ENCODE results near the gene AKT2. TPM values are rescaled to one million over a fixed set of nuclear protein-coding genes. Genes with fewer than 3 reads are reported as not detected.

AKT2 gene
- total RNA-seq, 1 donor from 2014 or later: 85.1 TPM

DNA sequence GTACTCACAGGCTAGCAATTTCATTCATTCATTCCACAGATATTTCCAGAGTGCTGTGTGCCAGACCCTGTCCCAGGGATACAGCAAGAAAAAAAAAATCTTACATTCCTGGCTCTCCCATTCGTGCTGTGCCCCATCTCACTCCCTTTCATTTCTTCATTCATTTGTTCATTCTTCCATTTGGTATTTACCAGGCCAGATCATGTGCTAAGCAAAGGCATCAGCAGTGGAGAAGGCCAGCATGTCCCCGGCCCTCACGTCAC lies 91.6 kb downstream of the AKT2 start:
- Mint-ChIP-seq H3K36me3 (peaks cover 2% of the 10 kb centered on the region), H3K27me3 (ENCODE audit: insufficient read depth, low read depth) (peaks cover 3% of the 10 kb centered on the region), H3K4me3 (peak overlapping the region; percentile 50), H3K27ac (no peak overlapping the region), H3K4me1 (peaks cover 23% of the 10 kb centered on the region), H3K9me3 (no peaks in the 10 kb centered on the region)
- H3K36me3 ChIP-seq: no peaks in the 10 kb centered on the region
- no peaks in the 10 kb centered on the region for H3K4me1 ChIP-seq
- no peak overlapping the region for H3K9ac ChIP-seq
- no peak overlapping the region for H2AFZ ChIP-seq (replicated peaks)
- no peaks in the 10 kb centered on the region for H3K79me2 ChIP-seq (ENCODE audit: low read depth)
- no peaks in the 10 kb centered on the region for H3K9me3 ChIP-seq (ENCODE audit: low read depth)
- TF ChIP-seq, protein P1, sequence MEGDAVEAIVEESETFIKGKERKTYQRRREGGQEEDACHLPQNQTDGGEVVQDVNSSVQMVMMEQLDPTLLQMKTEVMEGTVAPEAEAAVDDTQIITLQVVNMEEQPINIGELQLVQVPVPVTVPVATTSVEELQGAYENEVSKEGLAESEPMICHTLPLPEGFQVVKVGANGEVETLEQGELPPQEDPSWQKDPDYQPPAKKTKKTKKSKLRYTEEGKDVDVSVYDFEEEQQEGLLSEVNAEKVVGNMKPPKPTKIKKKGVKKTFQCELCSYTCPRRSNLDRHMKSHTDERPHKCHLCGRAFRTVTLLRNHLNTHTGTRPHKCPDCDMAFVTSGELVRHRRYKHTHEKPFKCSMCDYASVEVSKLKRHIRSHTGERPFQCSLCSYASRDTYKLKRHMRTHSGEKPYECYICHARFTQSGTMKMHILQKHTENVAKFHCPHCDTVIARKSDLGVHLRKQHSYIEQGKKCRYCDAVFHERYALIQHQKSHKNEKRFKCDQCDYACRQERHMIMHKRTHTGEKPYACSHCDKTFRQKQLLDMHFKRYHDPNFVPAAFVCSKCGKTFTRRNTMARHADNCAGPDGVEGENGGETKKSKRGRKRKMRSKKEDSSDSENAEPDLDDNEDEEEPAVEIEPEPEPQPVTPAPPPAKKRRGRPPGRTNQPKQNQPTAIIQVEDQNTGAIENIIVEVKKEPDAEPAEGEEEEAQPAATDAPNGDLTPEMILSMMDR (IDR thresholded peaks at IDR 0.05): no peak
- no peak for TF ChIP-seq EZH2 (IDR thresholded peaks at IDR 0.05)
- no peak for TF ChIP-seq EZH2phosphoT487 (IDR thresholded peaks at IDR 0.05)
- H3K4me3 ChIP-seq: no peak overlapping the region
- H3K27me3 ChIP-seq: peaks cover 10% of the 10 kb centered on the region
- H4K20me1 ChIP-seq (ENCODE audit: low read depth): peaks cover 18% of the 10 kb centered on the region
- no peak overlapping the region for H3K4me2 ChIP-seq
- H3F3A ChIP-seq (ENCODE audit: low read depth): peaks cover 8% of the 10 kb centered on the region
- no peak for DNase-seq (ENCODE audit: low spot score)
- H3K27ac ChIP-seq: no peak overlapping the region

DNA sequence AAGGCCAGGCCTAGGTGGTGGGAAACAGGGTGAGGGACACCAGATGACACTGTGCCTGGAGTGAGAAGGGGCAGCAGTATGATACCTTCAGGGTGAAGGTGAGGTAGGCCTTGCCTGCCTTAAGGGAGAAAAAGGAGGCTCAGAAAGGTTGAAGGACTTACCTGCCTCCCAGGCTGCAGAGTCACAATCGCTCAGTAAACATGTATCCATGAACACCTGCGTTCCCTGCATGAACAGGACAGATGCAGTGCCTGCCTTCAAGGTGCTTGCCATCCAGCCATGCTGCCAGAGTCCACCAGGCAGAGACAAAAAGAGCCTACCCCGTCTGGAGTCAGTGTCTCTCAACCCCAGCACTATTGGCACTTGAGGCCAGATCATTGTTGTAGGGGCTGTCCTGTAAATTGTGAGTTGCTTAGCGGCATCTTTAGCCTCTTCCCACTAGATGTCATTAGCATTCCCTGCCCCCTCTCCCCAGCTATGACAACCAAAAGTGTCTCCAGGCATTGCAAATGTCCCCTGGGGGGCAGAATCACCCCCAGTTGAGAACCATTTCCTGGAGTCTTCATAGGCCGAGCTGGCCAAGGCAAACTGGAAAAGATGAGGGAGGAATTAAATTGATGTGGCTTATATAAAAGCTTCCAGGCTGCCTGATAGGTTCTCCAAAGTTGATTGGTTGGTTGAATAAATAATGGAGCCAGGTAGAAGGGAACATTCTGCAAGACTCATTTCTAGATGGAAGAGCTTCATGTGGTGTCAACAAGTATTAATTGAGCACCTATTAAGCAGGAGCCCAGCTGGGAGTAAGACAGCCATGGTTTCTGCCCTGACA lies 92.2 kb downstream of the AKT2 start:
- H3K27me3 ChIP-seq: peaks cover 10% of the 10 kb centered on the region
- peaks cover 2% of the 10 kb centered on the region for H3K36me3 Mint-ChIP-seq
- no peak overlapping the region for H2AFZ ChIP-seq (replicated peaks)
- peaks cover 3% of the 10 kb centered on the region for H3K27me3 Mint-ChIP-seq (ENCODE audit: insufficient read depth, low read depth)
- H3K9me3 ChIP-seq (ENCODE audit: low read depth): no peaks in the 10 kb centered on the region
- H3K4me3 Mint-ChIP-seq: peak overlapping the region; percentile 80
- TF ChIP-seq EZH2phosphoT487 (IDR thresholded peaks at IDR 0.05): no peak
- TF ChIP-seq, protein P1 (IDR thresholded peaks at IDR 0.05): no peak
- no peak for DNase-seq (ENCODE audit: low spot score)
- H3K4me3 ChIP-seq: peak overlapping the region; percentile 97
- no peaks in the 10 kb centered on the region for H3K79me2 ChIP-seq (ENCODE audit: low read depth)
- no peak overlapping the region for H3K27ac Mint-ChIP-seq
- no peaks in the 10 kb centered on the region for H3K9me3 Mint-ChIP-seq
- peaks cover 8% of the 10 kb centered on the region for H3F3A ChIP-seq (ENCODE audit: low read depth)
- no peaks in the 10 kb centered on the region for H3K36me3 ChIP-seq
- H3K4me1 Mint-ChIP-seq: peaks cover 23% of the 10 kb centered on the region
- H3K4me2 ChIP-seq: peak overlapping the region; percentile 88
- H3K9ac ChIP-seq: no peak overlapping the region
- no peaks in the 10 kb centered on the region for H3K4me1 ChIP-seq
- no peak overlapping the region for H3K27ac ChIP-seq
- H4K20me1 ChIP-seq (ENCODE audit: low read depth): peaks cover 18% of the 10 kb centered on the region

DNA sequence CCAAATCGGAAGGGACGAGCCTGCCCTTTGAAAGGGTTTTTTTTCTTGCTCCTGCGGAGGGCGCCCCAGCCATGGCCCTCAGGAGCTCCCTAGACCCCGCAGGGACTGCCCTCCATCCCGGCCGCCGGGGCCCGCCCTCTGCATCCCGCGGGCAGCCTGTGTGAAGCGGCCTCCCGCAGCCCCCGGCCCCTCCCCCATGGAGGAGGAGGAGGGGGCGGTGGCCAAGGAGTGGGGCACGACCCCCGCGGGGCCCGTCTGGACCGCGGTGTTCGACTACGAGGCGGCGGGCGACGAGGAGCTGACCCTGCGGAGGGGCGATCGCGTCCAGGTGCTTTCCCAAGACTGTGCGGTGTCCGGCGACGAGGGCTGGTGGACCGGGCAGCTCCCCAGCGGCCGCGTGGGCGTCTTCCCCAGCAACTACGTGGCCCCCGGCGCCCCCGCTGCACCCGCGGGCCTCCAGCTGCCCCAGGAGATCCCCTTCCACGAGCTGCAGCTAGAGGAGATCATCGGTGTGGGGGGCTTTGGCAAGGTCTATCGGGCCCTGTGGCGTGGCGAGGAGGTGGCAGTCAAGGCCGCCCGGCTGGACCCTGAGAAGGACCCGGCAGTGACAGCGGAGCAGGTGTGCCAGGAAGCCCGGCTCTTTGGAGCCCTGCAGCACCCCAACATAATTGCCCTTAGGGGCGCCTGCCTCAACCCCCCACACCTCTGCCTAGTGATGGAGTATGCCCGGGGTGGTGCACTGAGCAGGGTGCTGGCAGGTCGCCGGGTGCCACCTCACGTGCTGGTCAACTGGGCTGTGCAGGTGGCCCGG lies 93.1 kb downstream of the AKT2 start:
- Histone ChIP-seq H3K79me2 (ENCODE audit: low read depth) (no peaks in the 10 kb centered on the region), H3K9ac (no peak overlapping the region), H3K27me3 (peaks cover 10% of the 10 kb centered on the region), H2AFZ (replicated peaks) (peak overlapping the region; percentile 83), H4K20me1 (ENCODE audit: low read depth) (peaks cover 18% of the 10 kb centered on the region), H3F3A (ENCODE audit: low read depth) (peaks cover 8% of the 10 kb centered on the region), H3K36me3 (no peaks in the 10 kb centered on the region), H3K27ac (no peak overlapping the region), H3K4me1 (no peaks in the 10 kb centered on the region), H3K4me3 (peak overlapping the region; percentile 97), H3K9me3 (ENCODE audit: low read depth) (no peaks in the 10 kb centered on the region), H3K4me2 (peak overlapping the region; percentile 88)
- Mint-ChIP-seq H3K4me3 (peak overlapping the region; percentile 80), H3K27ac (no peak overlapping the region), H3K36me3 (no peaks in the 10 kb centered on the region), H3K4me1 (peaks cover 22% of the 10 kb centered on the region), H3K27me3 (ENCODE audit: insufficient read depth, low read depth) (peaks cover 3% of the 10 kb centered on the region), H3K9me3 (no peaks in the 10 kb centered on the region)
- no peak for TF ChIP-seq EZH2phosphoT487 (IDR thresholded peaks at IDR 0.05)
- TF ChIP-seq, protein P1 (IDR thresholded peaks at IDR 0.05): peak; percentile 46
- no peak for TF ChIP-seq EZH2 (IDR thresholded peaks at IDR 0.05)
- peak; percentile 89 for DNase-seq (ENCODE audit: low spot score)
